ENCODE data around the gene MLH1. TPM values are rescaled to one million over a fixed set of nuclear protein-coding genes. Genes with fewer than 3 reads are reported as not detected.
"Not testable (repeated sequence)": the region's sequence is repeated elsewhere in the genome, so short reads cannot be mapped to it uniquely, and the experiment has no call there.

Gene MLH1
- polyA plus RNA-seq, 1 of the 3 experiments (the other 2 are of a cell fraction) = 24.0 TPM

- peak; percentile 41; the same call in 1 of the 2 replicates for TF ChIP-seq FOSL2 (IDR thresholded peaks at IDR 0.05; ENCODE audit: borderline replicate concordance, low read depth)
- TF ChIP-seq, protein P1, sequence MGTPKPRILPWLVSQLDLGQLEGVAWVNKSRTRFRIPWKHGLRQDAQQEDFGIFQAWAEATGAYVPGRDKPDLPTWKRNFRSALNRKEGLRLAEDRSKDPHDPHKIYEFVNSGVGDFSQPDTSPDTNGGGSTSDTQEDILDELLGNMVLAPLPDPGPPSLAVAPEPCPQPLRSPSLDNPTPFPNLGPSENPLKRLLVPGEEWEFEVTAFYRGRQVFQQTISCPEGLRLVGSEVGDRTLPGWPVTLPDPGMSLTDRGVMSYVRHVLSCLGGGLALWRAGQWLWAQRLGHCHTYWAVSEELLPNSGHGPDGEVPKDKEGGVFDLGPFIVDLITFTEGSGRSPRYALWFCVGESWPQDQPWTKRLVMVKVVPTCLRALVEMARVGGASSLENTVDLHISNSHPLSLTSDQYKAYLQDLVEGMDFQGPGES (IDR thresholded peaks at IDR 0.05; ENCODE audit: low read depth, low read length) = no peak
- 0 out of 2 replicates have a peak, but pooled peaks have one; percentile 11 for TF ChIP-seq TCF12 (IDR thresholded peaks at IDR 0.05)
- TF ChIP-seq GATA2 (CRISPR knock-in tag; IDR thresholded peaks at IDR 0.05) = no peak
- peak; percentile 20; the same call in 1 of the 2 replicates for TF ChIP-seq PBX3 (IDR thresholded peaks at IDR 0.05)
- TF ChIP-seq MEF2A (IDR thresholded peaks at IDR 0.05; ENCODE audit: borderline replicate concordance, low read depth) = peak; percentile 75
- H3K9me3 ChIP-seq = no peaks in the 10 kb centered on the region
- H3K9me2 ChIP-seq = no peaks in the 10 kb centered on the region
- H3K27ac ChIP-seq (ENCODE audit: low read depth in 2 of 2, low read length in 1 of 2) = peak overlapping the region; percentile 45 to 91; a peak in 3 of 4 replicates
- no peaks in the 10 kb centered on the region for H3K79me2 ChIP-seq (ENCODE audit: insufficient read depth)
- peaks cover 68 to 76% of the 10 kb centered on the region in 2 experiments for H3K36me3 ChIP-seq (replicated peaks in 1 of 2; ENCODE audit: control insufficient read depth in 1 of 2, insufficient read depth in 2 of 2, low read length in 1 of 2)
- no peak overlapping the region; the same call in 1 of the 2 replicates for H3K9ac ChIP-seq
- no peak overlapping the region for H2AFZ ChIP-seq (ENCODE audit: low read depth)
- no peak overlapping the region for H3K4me3 ChIP-seq (ENCODE audit: low read depth in 2 of 2, low read length in 1 of 2)
- ChIA-PET CTCF (no interaction called here), POLR2A (no interaction called here)
- no peak for DNase-seq
- 76% methylated on average over 3 of the region's 3 CpGs for WGBS (ENCODE audit: low lambda C conversion rate)
- H3F3A ChIP-seq (replicated peaks; ENCODE audit: insufficient read depth) = peaks cover 33% of the 10 kb centered on the region
- H3K4me2 ChIP-seq = peak overlapping the region; percentile 18; the same call in 1 of the 2 replicates
- H3K4me1 ChIP-seq (ENCODE audit: control insufficient read depth in 1 of 2, insufficient read depth in 2 of 2, low read depth in 1 of 2, low read length in 1 of 2) = peaks cover 8 to 25% of the 10 kb centered on the region in 2 experiments
- H3K27me3 ChIP-seq (ENCODE audit: insufficient read depth) = no peaks in the 10 kb centered on the region
- no peaks in the 10 kb centered on the region for H4K20me1 ChIP-seq (ENCODE audit: insufficient read depth)
These were observed 61.1 kb downstream of the MLH1 start for GRCh38 chr3:37054370-37054769.

GRCh38 chr3:37055077-37055476, 61.8 kb downstream of the MLH1 start:
- Histone ChIP-seq H3F3A (replicated peaks; ENCODE audit: insufficient read depth) (peaks cover 33% of the 10 kb centered on the region), H3K27ac (ENCODE audit: low read depth in 2 of 2, low read length in 1 of 2) (peak overlapping the region in 1 of 2 experiments; percentile 91; a peak in 3 of 4 replicates), H3K4me2 (0 out of 2 replicates have a peak overlapping the region, but pooled peaks have one; percentile 3), H3K36me3 (replicated peaks in 1 of 2; ENCODE audit: control insufficient read depth in 1 of 2, insufficient read depth in 2 of 2, low read length in 1 of 2) (peaks cover 60 to 75% of the 10 kb centered on the region in 2 experiments), H3K4me1 (ENCODE audit: control insufficient read depth in 1 of 2, insufficient read depth in 2 of 2, low read depth in 1 of 2, low read length in 1 of 2) (peaks cover 6 to 25% of the 10 kb centered on the region in 2 experiments)
- H3K9me2 ChIP-seq; H3K9ac ChIP-seq; H4K20me1 ChIP-seq (ENCODE audit: insufficient read depth); H3K9me3 ChIP-seq; POLR2A ChIA-PET; H2AFZ ChIP-seq (ENCODE audit: low read depth); H3K79me2 ChIP-seq (ENCODE audit: insufficient read depth); H3K4me3 ChIP-seq (ENCODE audit: low read depth in 2 of 2, low read length in 1 of 2); CTCF ChIA-PET; DNase-seq; H3K27me3 ChIP-seq (ENCODE audit: insufficient read depth): not testable (repeated sequence)
- 93% methylated on average over 8 of the region's 8 CpGs for WGBS (ENCODE audit: low lambda C conversion rate)

DNA sequence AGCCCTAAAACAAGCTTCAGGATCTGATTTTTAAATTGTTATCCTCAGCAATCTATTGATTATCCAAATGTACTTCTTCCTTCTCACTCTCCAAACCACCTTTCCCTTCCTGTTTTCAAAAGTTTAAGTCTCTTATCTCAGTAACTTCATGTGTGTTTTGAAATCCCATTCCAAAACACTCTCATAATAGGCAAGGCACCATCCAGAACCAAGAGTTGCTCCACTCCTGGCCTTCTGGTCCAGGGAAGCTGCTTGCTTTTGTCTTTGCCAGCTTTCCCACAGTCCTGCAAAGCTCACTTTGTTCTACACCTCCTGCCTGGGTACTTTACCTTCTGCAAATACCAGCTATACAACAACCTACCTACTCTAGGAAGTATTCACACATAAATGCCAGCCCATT, 63.5 kb downstream of the MLH1 start:
- Histone ChIP-seq H3K36me3 (replicated peaks in 1 of 2; ENCODE audit: control insufficient read depth in 1 of 2, insufficient read depth in 2 of 2, low read length in 1 of 2) (peaks cover 46 to 64% of the 10 kb centered on the region in 2 experiments), H3K4me3 (ENCODE audit: low read depth in 2 of 2, low read length in 1 of 2) (no peak overlapping the region), H2AFZ (ENCODE audit: low read depth) (no peak overlapping the region), H4K20me1 (ENCODE audit: insufficient read depth) (no peaks in the 10 kb centered on the region), H3F3A (replicated peaks; ENCODE audit: insufficient read depth) (peaks cover 33% of the 10 kb centered on the region), H3K4me1 (ENCODE audit: control insufficient read depth in 1 of 2, insufficient read depth in 2 of 2, low read depth in 1 of 2, low read length in 1 of 2) (peaks cover 3 to 25% of the 10 kb centered on the region in 2 experiments), H3K79me2 (ENCODE audit: insufficient read depth) (no peaks in the 10 kb centered on the region), H3K9me2 (no peaks in the 10 kb centered on the region), H3K9ac (no peak overlapping the region), H3K4me2 (no peak overlapping the region), H3K27ac (ENCODE audit: low read depth in 2 of 2, low read length in 1 of 2) (no peak overlapping the region), H3K9me3 (no peaks in the 10 kb centered on the region), H3K27me3 (ENCODE audit: insufficient read depth) (no peaks in the 10 kb centered on the region)
- ChIA-PET CTCF (interaction anchor here (1.2 kb wide), 1 partner anchor 14 kb away, joined by 3 read pairs; no protein-coding TSS in a partner anchor), POLR2A (no interaction called here)
- no peak for DNase-seq
- TF ChIP-seq MXI1 (IDR thresholded peaks at IDR 0.05; ENCODE audit: low read depth, low read length) (no peak), SMC3 (IDR thresholded peaks at IDR 0.05; ENCODE audit: low read depth, low read length) (no peak), FOSL2 (IDR thresholded peaks at IDR 0.05; ENCODE audit: borderline replicate concordance, low read depth) (no peak), USF2 (IDR thresholded peaks at IDR 0.05; ENCODE audit: borderline replicate concordance, low read depth, low read length) (no peak), RCOR1 (IDR thresholded peaks at IDR 0.05; ENCODE audit: low read length) (no peak), RAD21 (IDR thresholded peaks at IDR 0.05; ENCODE audit: low read length) (no peak)
